SK-N-MC (cell line): Measurements from ENCODE around the gene CHD9.
"Not testable (repeated sequence)": the region's sequence is repeated elsewhere in the genome, so short reads cannot be mapped to it uniquely, and the experiment has no call there.

Experiments used
- DNase-seq: peaks from one replicate; pipeline ENCODE4 v3.0.0-alpha.2; 2011; ENCODE audit warnings: low read depth, low spot score
- H3K27ac ChIP-seq: fragments of 200-600 bp; sonication (generic); 2 replicates; pipeline ENCODE4 v1.5.1; 2016; ENCODE audit warnings: mixed run types
- H3K36me3 ChIP-seq: fragments of 200-600 bp; sonication (generic); 2 replicates; pipeline ENCODE4 v1.6.1; 2017; ENCODE audit warnings: antibody characterized with exemption, low read length, mixed read lengths; ENCODE audit not compliant: insufficient read depth
- H3K4me3 ChIP-seq: fragments of 200-600 bp; sonication (generic); 2 replicates; pipeline ENCODE4 v1.5.1; 2016
- H3K9ac ChIP-seq: fragments of 200-600 bp; sonication (generic); 2 replicates; pipeline ENCODE4 v1.8.0; 2017; ENCODE audit warnings: mixed run types, mixed read lengths; ENCODE audit not compliant: insufficient read length
- H3K9me3 ChIP-seq: fragments of 200-600 bp; sonication (generic); 2 replicates; pipeline ENCODE4 v1.6.1; 2017; ENCODE audit warnings: low read depth, mild to moderate bottlenecking, antibody characterized with exemption, low read length, moderate library complexity, mixed read lengths
- EZH2 ChIP-seq: fragments of 200-600 bp; sonication (generic); IDR thresholded peaks from one replicate; pipeline ENCODE4 v1.6.1; 2017; ENCODE audit warnings: antibody characterized with exemption
- FOXP2 ChIP-seq: optimal IDR thresholded peaks from 2 replicates; pipeline ENCODE3; 2011; ENCODE audit warnings: mild to moderate bottlenecking, moderate library complexity; ENCODE audit not compliant: insufficient read depth; ENCODE audit errors: extremely low read length, control extremely low read depth
- POLR2AphosphoS5 ChIP-seq: IDR thresholded peaks from 2 replicates; pipeline ENCODE4 v1.6.1; 2012; ENCODE audit warnings: mild to moderate bottlenecking, low read depth, low read length, borderline replicate concordance

CHD9 gene

DNA sequence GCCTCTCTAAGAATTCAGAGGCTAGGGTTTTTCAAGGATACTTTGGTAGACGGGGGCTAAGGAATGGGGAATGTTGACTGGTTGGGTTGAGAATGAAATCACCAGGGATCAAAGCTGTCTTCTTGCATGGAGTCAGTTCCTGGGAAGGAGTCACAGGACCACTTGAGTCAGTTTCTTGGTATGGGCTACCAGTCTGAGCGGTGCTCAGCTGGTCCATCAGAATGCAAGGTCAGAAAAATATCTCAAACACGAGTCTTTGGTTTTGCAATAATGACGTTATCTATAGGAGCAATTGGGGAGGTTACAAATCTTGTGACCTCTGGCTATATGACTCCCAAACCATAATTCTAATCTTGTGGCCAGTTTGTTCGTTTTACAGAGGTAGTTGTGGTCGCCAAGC is 20.5 kb upstream of the CHD9 start:
- Histone ChIP-seq H3K9me3 (no peaks in the 10 kb centered on the region), H3K36me3 (no peaks in the 10 kb centered on the region), H3K4me3 (no peak overlapping the region), H3K9ac (no peak overlapping the region), H3K27ac (no peak overlapping the region)
- TF ChIP-seq EZH2 (no peak), POLR2AphosphoS5 (no peak), FOXP2 (no peak)
- no peak for DNase-seq

DNA sequence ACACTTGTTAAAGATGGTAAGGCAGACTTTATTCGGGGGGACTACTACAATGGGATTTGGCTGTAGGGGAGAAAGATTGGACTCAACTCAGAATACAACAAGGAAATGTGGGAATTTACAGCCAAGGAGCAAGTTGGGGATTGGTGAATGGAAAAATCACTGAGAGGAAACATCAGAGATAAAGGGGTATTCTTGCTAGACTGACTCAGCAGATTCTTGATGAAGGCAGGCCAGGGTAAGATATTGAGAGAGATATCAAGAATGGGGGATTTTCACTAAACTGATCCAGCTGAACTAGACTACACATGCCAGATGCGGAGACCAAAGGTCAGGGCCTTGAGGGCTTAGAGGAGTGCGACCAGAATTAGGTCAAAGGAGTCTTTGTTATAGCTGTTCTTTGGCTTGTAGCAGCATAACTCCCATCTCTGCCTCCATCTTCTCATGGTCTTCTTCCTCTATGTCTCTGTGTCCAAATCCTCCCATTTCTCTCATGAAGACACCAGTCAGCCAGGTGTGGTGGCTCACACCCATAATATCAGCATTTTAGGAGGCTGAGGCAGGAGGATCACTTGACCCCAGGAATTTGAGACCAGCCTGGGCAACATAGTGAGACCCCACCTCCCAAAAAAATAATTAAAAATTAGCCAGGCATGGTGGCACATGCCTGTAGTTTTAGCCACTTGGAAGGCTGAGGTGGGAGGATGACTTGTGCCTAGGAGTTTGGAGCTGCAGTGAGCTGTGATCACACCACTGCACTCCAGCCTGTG is 19.4 kb upstream of the CHD9 start:
- H3K27ac ChIP-seq, result no peak overlapping the region
- H3K4me3 ChIP-seq, result no peak overlapping the region
- no peaks in the 10 kb centered on the region for H3K9me3 ChIP-seq
- no peaks in the 10 kb centered on the region for H3K36me3 ChIP-seq
- DNase-seq, result no peak
- no peak overlapping the region for H3K9ac ChIP-seq
- TF ChIP-seq FOXP2, result no peak
- TF ChIP-seq EZH2, result no peak
- TF ChIP-seq POLR2AphosphoS5, result no peak

- TF ChIP-seq EZH2, result no peak
- no peak for TF ChIP-seq POLR2AphosphoS5
- TF ChIP-seq FOXP2, result no peak
- Histone ChIP-seq H3K36me3 (no peaks in the 10 kb centered on the region), H3K9ac (no peak overlapping the region), H3K27ac (no peak overlapping the region), H3K9me3 (no peaks in the 10 kb centered on the region), H3K4me3 (no peak overlapping the region)
- DNase-seq, result no peak
These were observed 18.7 kb upstream of the CHD9 start for GRCh38 chr16:53036066-53036465.

GRCh38 chr16:53036711-53037110 is 18.1 kb upstream of the CHD9 start:
- not testable (repeated sequence) for H3K27ac ChIP-seq, H3K9me3 ChIP-seq, DNase-seq, H3K36me3 ChIP-seq, H3K4me3 ChIP-seq, H3K9ac ChIP-seq

- H3K36me3 ChIP-seq, result no peaks in the 10 kb centered on the region
- H3K27ac ChIP-seq, result peak overlapping the region; percentile 78; the same call in 1 of the 2 replicates
- TF ChIP-seq EZH2, result no peak
- no peak for TF ChIP-seq FOXP2
- TF ChIP-seq POLR2AphosphoS5, result no peak
- no peak for DNase-seq
- no peaks in the 10 kb centered on the region for H3K9me3 ChIP-seq
- no peak overlapping the region for H3K9ac ChIP-seq
- no peak overlapping the region for H3K4me3 ChIP-seq
These were observed 14.0 kb upstream of the CHD9 start for GRCh38 chr16:53040788-53041187.

DNA sequence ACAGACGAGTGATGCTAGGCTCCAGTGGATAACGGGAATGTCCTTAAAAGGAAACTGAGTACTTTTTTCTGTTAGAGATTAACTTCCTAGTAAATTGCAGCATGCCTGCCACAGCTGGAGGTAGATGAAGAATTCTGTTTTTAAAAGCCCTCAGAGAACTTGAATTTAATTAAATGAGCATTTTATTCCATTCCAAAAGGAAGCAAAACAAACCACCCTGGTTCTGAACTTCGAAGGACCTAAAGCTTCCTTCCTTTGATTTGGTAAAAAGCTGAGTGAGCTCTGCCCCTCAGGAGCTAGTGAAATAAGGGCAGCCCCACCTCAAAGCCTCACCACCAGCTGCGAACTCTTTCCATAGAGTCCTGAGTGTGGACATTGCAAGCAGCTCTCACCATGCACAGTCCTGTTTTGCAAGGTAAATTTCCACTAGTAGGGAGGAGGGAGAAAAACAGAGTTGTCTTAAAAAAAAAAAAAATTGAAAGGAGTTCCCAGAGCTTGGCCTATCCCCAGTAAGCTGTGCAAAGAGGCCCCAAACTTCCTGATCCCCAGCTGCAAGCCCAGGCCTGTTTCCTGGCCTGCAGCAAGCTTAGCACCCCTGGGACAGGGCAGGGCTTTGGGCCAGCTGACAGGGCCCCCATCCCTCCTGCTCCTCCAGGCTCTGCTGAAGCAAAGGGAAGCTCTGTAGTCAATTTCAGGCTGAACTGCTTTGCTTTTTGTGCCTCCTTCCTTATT is 13.3 kb upstream of the CHD9 start:
- Histone ChIP-seq H3K4me3 (peak overlapping the region; percentile 59), H3K36me3 (no peaks in the 10 kb centered on the region), H3K9me3 (no peaks in the 10 kb centered on the region), H3K9ac (no peak overlapping the region), H3K27ac (peak overlapping the region; percentile 78)
- DNase-seq, result no peak
- no peak for TF ChIP-seq POLR2AphosphoS5
- TF ChIP-seq FOXP2, result no peak
- no peak for TF ChIP-seq EZH2

- H3K4me3 ChIP-seq, result peak overlapping the region; percentile 59; the same call in 1 of the 2 replicates
- H3K9ac ChIP-seq, result no peak overlapping the region
- H3K36me3 ChIP-seq, result no peaks in the 10 kb centered on the region
- TF ChIP-seq POLR2AphosphoS5 (no peak), FOXP2 (no peak), EZH2 (no peak)
- peak overlapping the region; percentile 78; the same call in 1 of the 2 replicates for H3K27ac ChIP-seq
- DNase-seq, result no peak
- H3K9me3 ChIP-seq, result no peaks in the 10 kb centered on the region
These were observed 12.5 kb upstream of the CHD9 start for GRCh38 chr16:53042235-53042701.

- no peak overlapping the region for H3K4me3 ChIP-seq
- no peak for TF ChIP-seq EZH2
- TF ChIP-seq FOXP2, result no peak
- TF ChIP-seq POLR2AphosphoS5, result no peak
- no peak overlapping the region for H3K27ac ChIP-seq
- no peaks in the 10 kb centered on the region for H3K36me3 ChIP-seq
- DNase-seq, result no peak
- no peak overlapping the region for H3K9ac ChIP-seq
- H3K9me3 ChIP-seq, result no peaks in the 10 kb centered on the region
These were observed 11.4 kb upstream of the CHD9 start for GRCh38 chr16:53043428-53043831.
